B cell (primary cell): ENCODE data around the gene YJU2. TPM values are rescaled to one million over a fixed set of nuclear protein-coding genes. Genes with fewer than 3 reads are reported as not detected.

ENCODE experiments used
- ATAC-seq: fragments of 200-7000 bp; cut with Tn5 transposase; one replicate; pipeline ENCODE4 v1.10.0; 2021; ENCODE audit warnings: low read depth, mild to moderate bottlenecking, moderate number of reproducible peaks, moderate library complexity
- CTCF ChIA-PET: fragments of 350-600 bp; sonication (Branson Sonifier 250); formaldehyde crosslinking; loops from one replicate; lab custom pipeline; 2021; ENCODE audit warnings: antibody characterized with exemption, inconsistent platforms; lab: Charles Lee
- POLR2A ChIA-PET: fragments of 350-600 bp; sonication (Branson Sonifier 250); formaldehyde crosslinking; loops from one replicate; lab custom pipeline; 2021; ENCODE audit warnings: antibody characterized with exemption; lab: Charles Lee
- DNase-seq: peaks from one replicate; pipeline ENCODE4 v3.0.0; 2013
- H2AFZ ChIP-seq: 2 replicates; pipeline ENCODE4 v1.6.1; 2012; ENCODE audit warnings: mild to moderate bottlenecking, low read depth, low read length; ENCODE audit not compliant: insufficient read depth, poor library complexity, severe bottlenecking
- H3K27ac ChIP-seq, 2 donors: 1 replicate in 1 of 2; 2 replicates in 1 of 2; pipeline ENCODE4 v1.5.1; 2012 to 2013; ENCODE audit warnings: low read length in 2 of 2, mild to moderate bottlenecking in 2 of 2, moderate library complexity in 1 of 2
- H3K27me3 ChIP-seq, 4 experiments: fragments of 200-600 bp in 1 of 4; sonication (generic) in 1 of 4; replicated peaks in 1 of 4; 1 replicate in 2 of 4; 2 replicates in 2 of 4; pipeline versions ENCODE4 v1.6.1 to v1.7.0; 2013 to 2016; ENCODE audit warnings: low read length in 3 of 4, mild to moderate bottlenecking in 2 of 4, mixed read lengths in 1 of 4, moderate library complexity in 1 of 4; ENCODE audit not compliant: insufficient read depth in 4 of 4, control insufficient read depth in 3 of 4; ENCODE audit errors: control extremely low read depth in 1 of 4
- H3K36me3 ChIP-seq, 2 experiments: replicated peaks in 1 of 2; 1 replicate in 1 of 2; 2 replicates in 1 of 2; pipeline versions ENCODE4 v1.6.1 to v1.7.1; 2013; ENCODE audit warnings: low read length in 1 of 2; ENCODE audit not compliant: insufficient read depth in 2 of 2, control insufficient read depth in 1 of 2; ENCODE audit errors: control extremely low read depth in 1 of 2, extremely low read depth in 1 of 2
- H3K4me1 ChIP-seq, 2 donors: fragments of 200-600 bp in 1 of 2; sonication (generic) in 1 of 2; 1 replicate in 1 of 2; 2 replicates in 1 of 2; pipeline versions ENCODE4 v1.5.1 to v1.6.1; 2013 to 2017; ENCODE audit warnings: low read length in 2 of 2; ENCODE audit not compliant: control insufficient read depth in 2 of 2, insufficient read depth in 2 of 2
- H3K4me2 ChIP-seq: replicated peaks from 2 replicates; pipeline ENCODE3; 2012; ENCODE audit warnings: mild to moderate bottlenecking, low read depth, low read length; ENCODE audit not compliant: poor library complexity, severe bottlenecking
- H3K4me3 ChIP-seq, 5 experiments: fragments of 200-600 bp in 1 of 5; sonication (generic) in 1 of 5; 1 replicate in 3 of 5; 2 replicates in 2 of 5; pipeline versions ENCODE4 v1.5.1 to v1.7.0; 2011 to 2016; ENCODE audit warnings: low read length in 4 of 5, mild to moderate bottlenecking in 4 of 5, low read depth in 2 of 5, control low read depth in 1 of 5, moderate library complexity in 1 of 5; ENCODE audit not compliant: insufficient read depth in 1 of 5; ENCODE audit errors: control extremely low read depth in 1 of 5, extremely low read depth in 1 of 5
- H3K79me2 ChIP-seq: fragments of 200-600 bp; sonication (generic); one replicate; pipeline ENCODE4 v1.6.0; 2016; ENCODE audit warnings: low read length; ENCODE audit not compliant: control insufficient read depth, insufficient read depth
- H3K9ac ChIP-seq: fragments of 200-600 bp; sonication (generic); 2 replicates; pipeline ENCODE4 v1.6.1; 2017; ENCODE audit warnings: mild to moderate bottlenecking, low read length, moderate library complexity
- H3K9me3 ChIP-seq, 3 donors: one replicate each; pipeline versions ENCODE4 v1.6.1 to v1.7.1; 2013; ENCODE audit warnings: low read length in 2 of 3; ENCODE audit not compliant: control insufficient read depth in 2 of 3, insufficient read depth in 1 of 3; ENCODE audit errors: control extremely low read depth in 1 of 3
- H4K20me1 ChIP-seq: 2 replicates; pipeline ENCODE4 v1.6.0; 2012; ENCODE audit warnings: mild to moderate bottlenecking, low read length; ENCODE audit not compliant: insufficient read depth, control insufficient read depth, poor library complexity, severe bottlenecking
- H3K27ac Mint-ChIP-seq: one replicate; pipeline ENCODE4 v1.8.0; 2021; ENCODE audit warnings: mixed read lengths
- H3K27me3 Mint-ChIP-seq: one replicate; pipeline ENCODE4 v1.8.0; 2021; ENCODE audit warnings: mixed read lengths
- H3K4me1 Mint-ChIP-seq: one replicate; pipeline ENCODE4 v1.8.0; 2021; ENCODE audit warnings: mixed read lengths
- H3K4me3 Mint-ChIP-seq: one replicate; pipeline ENCODE4 v1.8.0; 2021; ENCODE audit warnings: mixed read lengths
- H3K9me3 Mint-ChIP-seq: one replicate; pipeline ENCODE4 v1.8.0; 2022; ENCODE audit warnings: mixed read lengths; ENCODE audit not compliant: insufficient read depth
- CTCF ChIP-seq: fragments of 200-600 bp; IDR thresholded peaks from one replicate; pipeline ENCODE4 v1.8.0; 2022; ENCODE audit warnings: antibody characterized with exemption, mild to moderate bottlenecking
- EZH2 ChIP-seq: IDR thresholded peaks from 2 replicates; pipeline ENCODE4 v1.6.1; 2012; ENCODE audit warnings: borderline replicate concordance, low read depth, mild to moderate bottlenecking, moderate library complexity, low read length; ENCODE audit not compliant: insufficient read depth, poor library complexity, severe bottlenecking
- WGBS: methylation state at CpG from one replicate; pipeline ENCODE4 v1.1.5; 2013; ENCODE audit warnings: missing lambda C conversion rate; ENCODE audit not compliant: insufficient coverage; 5-methylcytosine and 5-hydroxymethylcytosine counted together
- intact Hi-C: fragments of 100-400 bp; cut with micrococcal nuclease; formaldehyde crosslinking; loops from one replicate; pipeline ENCODE4 v1.10.0; 2022
- polyA plus RNA-seq: library from polyadenylated mRNA; depleted of rRNA; stranded (reverse); fragments of >200 nt; gene quantifications from 2 replicates; pipeline ENCODE4 v1.2.3, GENCODE V29; 2012
- total RNA-seq, 2 donors: library from RNA; stranded (reverse); fragments of 120-200 nt in 1 of 2; gene quantifications; 1 replicate in 1 of 2; 2 replicates in 1 of 2; pipeline versions ENCODE4 v1.2.3 to v1.2.4, GENCODE V29; 2013 to 2022

YJU2 gene
- total and polyA plus RNA-seq, 2 donors (not counting 1 experiment from before 2014, with no cell fraction given), result 40.3 to 45.7 TPM

GRCh38 chr19:4303819-4304537 is 57.1 kb downstream of the YJU2 start:
- 58% methylated on average over 14 of the region's 18 CpGs for WGBS
- peak overlapping the region; percentile 74 for H3K4me3 Mint-ChIP-seq
- Histone ChIP-seq H3K4me3 (peak overlapping the region in 3 of 5 experiments; percentile 5 to 38 (median 7)), H4K20me1 (no peaks in the 10 kb centered on the region), H3K9ac (peak overlapping the region; percentile 29), H3K27ac (no peak overlapping the region), H2AFZ (peak overlapping the region; percentile 56), H3K27me3 (peaks cover 0 to 6% (median 0%) of the 10 kb centered on the region in 4 experiments), H3K36me3 (no peaks in the 10 kb centered on the region), H3K4me2 (peak overlapping the region; percentile 74), H3K9me3 (no peaks in the 10 kb centered on the region), H3K4me1 (peaks cover 4% of the 10 kb centered on the region in 2 donors), H3K79me2 (no peaks in the 10 kb centered on the region)
- intact Hi-C loops, result no loop called here
- TF ChIP-seq CTCF (no peak), EZH2 (no peak)
- H3K4me1 Mint-ChIP-seq, result peaks cover 7% of the 10 kb centered on the region
- H3K9me3 Mint-ChIP-seq, result no peaks in the 10 kb centered on the region
- DNase-seq (no peak), ATAC-seq (no peak)
- ChIA-PET POLR2A (interaction anchor here (0.7 kb wide), 1 partner anchor 18 kb away, joined by 3 read pairs; no protein-coding TSS in a partner anchor), CTCF (no interaction called here)
- no peak overlapping the region for H3K27ac Mint-ChIP-seq
- H3K27me3 Mint-ChIP-seq, result peaks cover 9% of the 10 kb centered on the region
